Fibroblast of lung (primary cell): ENCODE results near the gene TCOF1. TPM values are rescaled to one million over a fixed set of nuclear protein-coding genes. Genes with fewer than 3 reads are reported as not detected.

ENCODE experiments used
- DNase-seq, 2 donors: peaks; one replicate each; pipeline versions ENCODE4 v3.0.0 to v3.0.0-alpha.2; 2010; ENCODE audit warnings: low read depth in 2 of 2
- H2AFZ ChIP-seq: 2 replicates; pipeline ENCODE4 v1.5.1; 2012; ENCODE audit warnings: low read length, control low read depth, inconsistent platforms
- H3K27ac ChIP-seq: 2 replicates; pipeline ENCODE4 v1.5.1; 2011; ENCODE audit warnings: low read length, control low read depth; ENCODE audit not compliant: insufficient read depth
- H3K27me3 ChIP-seq: 2 replicates; pipeline ENCODE4 v1.5.1; 2011; ENCODE audit warnings: mild to moderate bottlenecking, low read length; ENCODE audit not compliant: control insufficient read depth, insufficient read depth
- H3K36me3 ChIP-seq: 2 replicates; pipeline ENCODE4 v1.5.1; 2011; ENCODE audit warnings: low read length; ENCODE audit not compliant: control insufficient read depth, insufficient read depth
- H3K4me1 ChIP-seq: 2 replicates; pipeline ENCODE4 v1.5.1; 2011; ENCODE audit warnings: low read length; ENCODE audit not compliant: control insufficient read depth, insufficient read depth; ENCODE audit errors: extremely low read depth
- H3K4me2 ChIP-seq: 2 replicates; pipeline ENCODE4 v1.5.1; 2011; ENCODE audit warnings: low read length, control low read depth; ENCODE audit not compliant: insufficient read depth; ENCODE audit errors: extremely low read depth
- H3K4me3 ChIP-seq, 4 experiments: fragments of 200-600 bp in 1 of 4; sonication (generic) in 1 of 4; replicated peaks in 1 of 4; 2 replicates each; pipeline ENCODE4 v1.5.1; 2011 to 2016; ENCODE audit warnings: low read length in 4 of 4, low read depth in 3 of 4, mild to moderate bottlenecking in 3 of 4, control low read depth in 2 of 4, inconsistent platforms in 1 of 4, mixed read lengths in 1 of 4; ENCODE audit not compliant: insufficient read depth in 1 of 4; ENCODE audit errors: control extremely low read depth in 1 of 4
- H3K79me2 ChIP-seq: 2 replicates; pipeline ENCODE4 v1.5.1; 2012; ENCODE audit warnings: mild to moderate bottlenecking, low read length, inconsistent platforms; ENCODE audit not compliant: control insufficient read depth, insufficient read depth
- H3K9ac ChIP-seq: 2 replicates; pipeline ENCODE4 v1.5.1; 2011; ENCODE audit warnings: mild to moderate bottlenecking, low read length, control low read depth; ENCODE audit not compliant: insufficient read depth
- H3K9me3 ChIP-seq: 2 replicates; pipeline ENCODE4 v1.5.1; 2012; ENCODE audit warnings: low read depth, low read length; ENCODE audit not compliant: control insufficient read depth, insufficient read depth
- H4K20me1 ChIP-seq: 2 replicates; pipeline ENCODE4 v1.5.1; 2011; ENCODE audit warnings: low read length; ENCODE audit not compliant: control insufficient read depth, insufficient read depth; ENCODE audit errors: extremely low read depth
- CTCF ChIP-seq, 2 donors: IDR thresholded peaks in 1 of 2; conservative IDR thresholded peaks in 1 of 2; 1 replicate in 1 of 2; 2 replicates in 1 of 2; pipeline ENCODE4 v1.5.1; 2011 to 2012; ENCODE audit warnings: low read length in 2 of 2, control low read depth in 1 of 2, inconsistent platforms in 1 of 2, low read depth in 1 of 2, mild to moderate bottlenecking in 1 of 2
- EZH2 ChIP-seq: IDR thresholded peaks from 2 replicates; pipeline ENCODE4 v1.5.1; 2012; ENCODE audit warnings: low read length, control low read depth, mild to moderate bottlenecking; ENCODE audit errors: missing control alignments
- polyA plus RNA-seq, 2 donors: library from polyadenylated mRNA; depleted of rRNA in 1 of 2; stranded (reverse) in 1 of 2; unstranded in 1 of 2; fragments of >200 nt; gene quantifications; 2 replicates each; pipeline ENCODE4 v1.2.1, GENCODE V29; 2011 to 2012; ENCODE audit warnings: missing spikeins in 1 of 2
- total RNA-seq: library from RNA; depleted of rRNA; stranded (reverse); fragments of >200 nt; gene quantifications from 2 replicates; pipeline ENCODE4 v1.2.1, GENCODE V29; 2014

The TCOF1 gene
- total and polyA plus RNA-seq, 2 donors (not counting 1 experiment from before 2014, with no cell fraction given): 8.5 to 10.6 TPM

GRCh38 chr5:150342583-150342982 lies 14.9 kb upstream of the TCOF1 start:
- no peaks in the 10 kb centered on the region for H3K9me3 ChIP-seq
- H3K4me3 ChIP-seq: no peak overlapping the region
- no peak overlapping the region for H3K9ac ChIP-seq
- DNase-seq: no peak
- H3K4me2 ChIP-seq: no peak overlapping the region
- H3K79me2 ChIP-seq: no peaks in the 10 kb centered on the region
- H4K20me1 ChIP-seq: no peaks in the 10 kb centered on the region
- H3K27me3 ChIP-seq: no peaks in the 10 kb centered on the region
- H3K36me3 ChIP-seq: no peaks in the 10 kb centered on the region
- TF ChIP-seq EZH2 (no peak), CTCF (conservative IDR thresholded peaks at IDR 0.05 in 1 of 2, IDR thresholded peaks at IDR 0.05 in 1 of 2; ENCODE audit: low read depth in 1 of 2, low read length in 2 of 2) (no peak)
- no peak overlapping the region for H3K27ac ChIP-seq
- no peaks in the 10 kb centered on the region for H3K4me1 ChIP-seq
- no peak overlapping the region for H2AFZ ChIP-seq

DNA sequence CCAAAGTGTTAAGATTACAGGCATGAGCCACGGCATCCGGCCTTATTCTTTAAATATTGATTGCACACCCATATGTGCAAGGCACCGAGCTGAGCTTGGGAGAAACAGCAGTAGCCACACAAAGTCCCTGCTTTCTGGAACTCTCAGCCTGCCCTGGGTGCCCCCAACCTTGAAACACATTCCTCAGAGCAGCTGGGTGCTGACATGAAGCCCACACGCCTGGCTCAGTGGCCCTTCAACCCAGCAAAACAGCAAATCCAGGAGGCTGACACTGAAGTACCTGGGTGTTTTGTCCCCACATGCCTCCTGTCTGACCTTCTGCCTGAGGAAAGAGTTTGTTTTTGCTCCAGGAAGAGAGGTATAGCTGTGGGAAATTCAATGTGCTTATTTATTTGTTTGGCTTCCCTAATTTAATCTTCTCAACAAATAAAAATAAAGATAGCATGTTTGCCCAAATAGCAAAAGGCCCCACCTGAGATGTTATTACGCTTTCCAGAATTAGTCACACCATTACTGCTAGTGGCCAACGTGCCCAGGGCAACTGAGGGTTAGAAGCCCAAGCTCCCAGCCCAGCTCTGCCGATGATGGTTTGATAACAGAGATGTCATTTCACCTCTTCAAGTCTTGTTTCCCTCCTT lies 13.4 kb upstream of the TCOF1 start:
- DNase-seq: no peak
- no peak for TF ChIP-seq CTCF (conservative IDR thresholded peaks at IDR 0.05 in 1 of 2, IDR thresholded peaks at IDR 0.05 in 1 of 2; ENCODE audit: low read depth in 1 of 2, low read length in 2 of 2)
- no peak for TF ChIP-seq EZH2
- Histone ChIP-seq H3K4me2 (no peak overlapping the region), H4K20me1 (no peaks in the 10 kb centered on the region), H2AFZ (no peak overlapping the region), H3K79me2 (no peaks in the 10 kb centered on the region), H3K36me3 (no peaks in the 10 kb centered on the region), H3K27ac (no peak overlapping the region), H3K4me3 (no peak overlapping the region), H3K9ac (no peak overlapping the region), H3K4me1 (no peaks in the 10 kb centered on the region), H3K9me3 (no peaks in the 10 kb centered on the region), H3K27me3 (no peaks in the 10 kb centered on the region)

DNA sequence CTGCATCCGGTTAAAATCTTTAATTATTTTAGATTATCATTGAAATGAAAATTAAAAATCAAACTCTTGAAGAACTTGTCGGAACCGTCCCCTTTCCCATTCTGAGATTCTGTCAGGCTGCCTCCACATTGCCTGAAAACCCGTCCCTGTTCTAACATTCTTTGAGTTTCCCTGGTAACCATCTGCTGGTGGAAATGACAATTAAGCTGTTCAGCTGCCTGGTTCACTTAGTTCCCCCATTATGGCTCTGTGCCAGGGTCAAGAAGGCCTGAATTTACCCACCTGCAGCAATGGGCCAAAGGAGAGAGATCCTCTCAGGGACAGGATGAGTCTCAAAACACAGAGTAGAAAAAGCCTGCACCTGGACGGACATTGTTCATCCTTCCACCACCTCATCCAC lies 11.8 kb upstream of the TCOF1 start:
- H2AFZ ChIP-seq: no peak overlapping the region
- H4K20me1 ChIP-seq: no peaks in the 10 kb centered on the region
- no peaks in the 10 kb centered on the region for H3K27me3 ChIP-seq
- TF ChIP-seq CTCF (conservative IDR thresholded peaks at IDR 0.05 in 1 of 2, IDR thresholded peaks at IDR 0.05 in 1 of 2; ENCODE audit: low read depth in 1 of 2, low read length in 2 of 2): no peak
- no peak for TF ChIP-seq EZH2
- no peak for DNase-seq
- H3K4me1 ChIP-seq: no peaks in the 10 kb centered on the region
- no peak overlapping the region for H3K4me2 ChIP-seq
- no peaks in the 10 kb centered on the region for H3K9me3 ChIP-seq
- H3K27ac ChIP-seq: no peak overlapping the region
- H3K9ac ChIP-seq: no peak overlapping the region
- H3K4me3 ChIP-seq: no peak overlapping the region
- H3K79me2 ChIP-seq: no peaks in the 10 kb centered on the region
- H3K36me3 ChIP-seq: no peaks in the 10 kb centered on the region
